ENCODE data around the gene NXN.

NXN gene

GRCh38 chr17:751269-752001, 228.1 kb downstream of the NXN start:
- in situ Hi-C loops (cut with MboI; ENCODE audit: low sequenced_read_pairs) = no loop called here

DNA sequence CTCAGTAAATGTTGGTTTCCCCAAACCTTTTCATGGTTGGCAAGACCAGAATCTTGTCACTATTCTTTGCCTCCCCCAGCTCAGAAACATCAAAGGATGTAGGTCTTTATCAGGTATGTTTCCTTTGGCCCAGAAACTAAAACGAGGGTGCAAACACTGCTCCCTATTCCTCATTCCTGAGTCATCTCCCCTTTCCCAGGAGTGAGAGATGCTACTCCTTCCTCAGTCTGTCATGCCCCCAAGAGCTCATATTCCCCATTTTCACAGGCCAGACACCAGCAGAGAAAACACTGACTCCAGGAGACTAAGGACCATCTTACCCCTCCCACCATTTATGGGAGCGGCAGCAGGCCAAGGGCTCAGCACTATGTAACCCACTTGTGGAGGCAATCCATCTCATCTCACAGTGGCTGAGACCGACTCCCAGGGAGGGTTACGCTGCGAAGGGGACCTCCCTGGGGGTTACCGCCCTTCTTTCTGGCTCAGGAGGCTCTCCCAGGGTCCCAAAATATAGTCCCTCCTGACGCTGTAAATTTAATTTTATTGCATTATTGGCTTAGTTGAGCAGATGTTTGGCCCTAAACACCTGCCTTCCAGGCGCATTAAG, 229.0 kb downstream of the NXN start:
- in situ Hi-C loops (cut with MboI; ENCODE audit: low sequenced_read_pairs) = no loop called here

- in situ Hi-C loops (cut with MboI; ENCODE audit: low sequenced_read_pairs) = loop anchor here (25.0 kb wide), 1 partner anchor 238 kb away; the partner anchor contains the start of genes NXN and TIMM22
Measured at GRCh38 chr17:749359-749758, 230.2 kb downstream of the NXN start.
